IMR-90 (cell line): Measurements from ENCODE around the gene DBX1. TPM values are rescaled to one million over a fixed set of nuclear protein-coding genes. Genes with fewer than 3 reads are reported as not detected.

ENCODE experiments used
- ATAC-seq: fragments of 200-7000 bp; cut with Tn5 transposase; 2 replicates; pipeline ENCODE4 v1.9.1; 2020; ENCODE audit warnings: low read depth, mild to moderate bottlenecking, moderate library complexity
- BruUV-seq: library from RNA; stranded (reverse); fragments of 400-500 nt; replicated peaks from 2 replicates; lab custom pipeline; 2021; lab: Mats Ljungman, UMichigan
- CTCF ChIA-PET: fragments of 300-600 bp; formaldehyde crosslinking; extraction: SDS; loops from one replicate; lab custom pipeline; 2021; ENCODE audit warnings: antibody characterized with exemption; lab: Yijun Ruan, JAX
- POLR2A ChIA-PET: fragments of 300-600 bp; sonication (Branson Sonifier 250); formaldehyde crosslinking; loops from one replicate; lab custom pipeline; 2022; ENCODE audit warnings: antibody characterized with exemption; ENCODE audit not compliant: unreplicated experiment; lab: Charles Lee
- DNase-seq: peaks from one replicate; pipeline ENCODE4 v3.0.0; 2013
- H2AFZ ChIP-seq: replicated peaks from 2 replicates; pipeline ENCODE3; 2013; ENCODE audit warnings: low read length, mild to moderate bottlenecking; ENCODE audit not compliant: poor library complexity
- H2AK5ac ChIP-seq: 2 replicates; pipeline ENCODE4 v1.6.1; 2013; ENCODE audit warnings: low read depth, low read length, inconsistent platforms
- H2AK9ac ChIP-seq: replicated peaks from 2 replicates; pipeline ENCODE3; 2013; ENCODE audit warnings: mild to moderate bottlenecking, low read depth, low read length, moderate library complexity; ENCODE audit not compliant: poor library complexity
- H2BK120ac ChIP-seq: 2 replicates; pipeline ENCODE4 v1.6.1; 2013; ENCODE audit warnings: low read depth, low read length, inconsistent platforms
- H2BK15ac ChIP-seq: 3 replicates; pipeline ENCODE4 v1.6.1; 2013; ENCODE audit warnings: low read depth, low read length, inconsistent platforms
- H2BK20ac ChIP-seq: 2 replicates; pipeline ENCODE4 v1.6.1; 2013; ENCODE audit warnings: low read depth, mild to moderate bottlenecking, inconsistent platforms, low read length, moderate library complexity
- H2BK5ac ChIP-seq: 2 replicates; pipeline ENCODE4 v1.6.1; 2013; ENCODE audit warnings: mild to moderate bottlenecking, low read depth, low read length, inconsistent platforms; ENCODE audit not compliant: poor library complexity, severe bottlenecking
- H3K14ac ChIP-seq: replicated peaks from 2 replicates; pipeline ENCODE4 v1.6.1; 2013; ENCODE audit warnings: low read depth, low read length, inconsistent platforms
- H3K18ac ChIP-seq: 2 replicates; pipeline ENCODE4 v1.6.1; 2013; ENCODE audit warnings: low read depth, low read length, control low read depth
- H3K23ac ChIP-seq: 2 replicates; pipeline ENCODE4 v1.6.1; 2013; ENCODE audit warnings: low read depth, low read length, inconsistent platforms
- H3K27ac ChIP-seq: 2 replicates; pipeline ENCODE4 v1.5.1; 2013; ENCODE audit warnings: mild to moderate bottlenecking, control low read depth, low read length; ENCODE audit not compliant: insufficient read depth
- H3K27me3 ChIP-seq: 2 replicates; pipeline ENCODE4 v1.6.1; 2013; ENCODE audit warnings: low read length; ENCODE audit not compliant: control insufficient read depth, insufficient read depth
- H3K36me3 ChIP-seq: 2 replicates; pipeline ENCODE4 v1.6.1; 2013; ENCODE audit warnings: low read length, mixed read lengths; ENCODE audit not compliant: control insufficient read depth, insufficient read depth
- H3K4ac ChIP-seq: 2 replicates; pipeline ENCODE4 v1.6.1; 2013; ENCODE audit warnings: low read depth, low read length, inconsistent platforms
- H3K4me1 ChIP-seq: 2 replicates; pipeline ENCODE4 v1.6.1; 2013; ENCODE audit warnings: low read length, mixed read lengths; ENCODE audit not compliant: control insufficient read depth, insufficient read depth
- H3K4me2 ChIP-seq: 2 replicates; pipeline ENCODE4 v1.6.1; 2013; ENCODE audit warnings: low read depth, mild to moderate bottlenecking, control low read depth, low read length, moderate library complexity
- H3K4me3 ChIP-seq: 2 replicates; pipeline ENCODE4 v1.5.1; 2013; ENCODE audit warnings: low read depth, mild to moderate bottlenecking, control low read depth, low read length, moderate library complexity; ENCODE audit not compliant: insufficient read depth
- H3K56ac ChIP-seq: 2 replicates; pipeline ENCODE4 v1.6.1; 2013; ENCODE audit warnings: low read length, inconsistent platforms; ENCODE audit not compliant: insufficient read depth; ENCODE audit errors: extremely low read depth
- H3K79me1 ChIP-seq, 2 experiments: 2 replicates each; pipeline ENCODE4 v1.6.1; 2013; ENCODE audit warnings: low read length in 2 of 2, inconsistent platforms in 1 of 2, low read depth in 1 of 2
- H3K9ac ChIP-seq: 2 replicates; pipeline ENCODE4 v1.6.1; 2013; ENCODE audit warnings: low read depth, low read length, control low read depth
- H3K9me1 ChIP-seq: 2 replicates; pipeline ENCODE4 v1.6.1; 2013; ENCODE audit warnings: low read length, inconsistent platforms; ENCODE audit not compliant: insufficient read depth
- H3K9me3 ChIP-seq: 2 replicates; pipeline ENCODE4 v1.6.1; 2013; ENCODE audit warnings: low read length; ENCODE audit not compliant: control insufficient read depth, insufficient read depth
- H4K20me1 ChIP-seq: 2 replicates; pipeline ENCODE4 v1.6.1; 2013; ENCODE audit warnings: low read length, inconsistent platforms; ENCODE audit not compliant: insufficient read depth
- H4K5ac ChIP-seq: 2 replicates; pipeline ENCODE4 v1.6.1; 2013; ENCODE audit warnings: mild to moderate bottlenecking, low read depth, low read length, control low read depth
- H4K8ac ChIP-seq, 2 experiments: 2 replicates each; pipeline ENCODE4 v1.6.1; 2013; ENCODE audit warnings: low read depth in 2 of 2, low read length in 2 of 2, control low read depth in 1 of 2, inconsistent platforms in 1 of 2
- H4K91ac ChIP-seq: 2 replicates; pipeline ENCODE4 v1.6.1; 2013; ENCODE audit warnings: low read depth, low read length, inconsistent platforms; ENCODE audit not compliant: insufficient read depth
- BHLHE40 ChIP-seq: fragments of 150-350 bp; IDR thresholded peaks from 2 replicates; pipeline ENCODE4 v1.6.1; 2016; ENCODE audit warnings: mild to moderate bottlenecking, low read depth, low read length
- MXI1 ChIP-seq: IDR thresholded peaks from 2 replicates; pipeline ENCODE4 v1.6.1; 2012; ENCODE audit warnings: low read depth, mild to moderate bottlenecking, low read length, moderate library complexity, borderline replicate concordance
- POLR2A ChIP-seq: IDR thresholded peaks from 2 replicates; pipeline ENCODE4 v1.6.1; 2012; ENCODE audit warnings: mild to moderate bottlenecking, low read depth, low read length
- RCOR1 ChIP-seq: IDR thresholded peaks from 2 replicates; pipeline ENCODE4 v1.6.1; 2012; ENCODE audit warnings: mild to moderate bottlenecking, low read length, improper control_type of control experiment; ENCODE audit not compliant: insufficient replicate concordance
- RFX5 ChIP-seq: IDR thresholded peaks from 2 replicates; pipeline ENCODE4 v1.8.0; 2012; ENCODE audit warnings: low read depth, mild to moderate bottlenecking, low read length, moderate library complexity
- WGBS, 2 experiments: methylation state at CpG; one replicate each; pipeline versions ENCODE4 v1.1.5 to v1.1.7; 2013; ENCODE audit warnings: missing lambda C conversion rate in 2 of 2; ENCODE audit not compliant: insufficient read length in 1 of 2; ENCODE audit errors: extremely low coverage in 2 of 2; 5-methylcytosine and 5-hydroxymethylcytosine counted together
- dilution Hi-C: fragments of 300-500 bp; cut with HindIII; formaldehyde crosslinking; loops from one replicate; pipeline ENCODE4 v1.14.3; 2018; ENCODE audit warnings: low sequenced_read_pairs; ENCODE audit not compliant: unreplicated experiment
- in situ Hi-C: fragments of 300-500 bp; cut with MboI; formaldehyde crosslinking; loops from 3 replicates; pipeline ENCODE4 v1.14.3; 2019; ENCODE audit warnings: low sequenced_read_pairs, inconsistent platforms, mixed read lengths
- intact Hi-C: fragments of 100-400 bp; cut with micrococcal nuclease; formaldehyde crosslinking; loops from 2 replicates; pipeline ENCODE4 v1.10.0; 2022
- polyA plus RNA-seq, 3 experiments: library from polyadenylated mRNA; depleted of rRNA; stranded (reverse); fragments of >200 nt; gene quantifications; 2 replicates each; pipeline ENCODE4 v1.2.3, GENCODE V29; 2012; ENCODE audit warnings: low replicate concordance in 1 of 3
- total RNA-seq: library from RNA; depleted of rRNA; stranded (reverse); fragments of >200 nt; gene quantifications from 2 replicates; pipeline ENCODE4 v1.2.3, GENCODE V29; 2012

Gene DBX1
- total and polyA plus RNA-seq, 2 of the 4 experiments (the other 2 are of a cell fraction), result not detected

GRCh38 chr11:20117291-20117690 is 43.0 kb downstream of the DBX1 start:
- no peak overlapping the region for H2BK15ac ChIP-seq
- H3K79me1 ChIP-seq, result peaks cover 3 to 6% of the 10 kb centered on the region in 2 experiments; a peak in 3 of 4 replicates
- H2AK5ac ChIP-seq, result no peak overlapping the region
- no peak overlapping the region for H3K9ac ChIP-seq
- no peak overlapping the region for H4K8ac ChIP-seq
- intact Hi-C loops, result no loop called here
- no peak overlapping the region for H2BK20ac ChIP-seq
- H4K5ac ChIP-seq, result no peak overlapping the region
- peaks cover 5% of the 10 kb centered on the region for H3K4me1 ChIP-seq
- 100% methylated on average over 1 of the region's 5 CpGs; no CpG with 5 or more reads in 1 of the 2 experiments for WGBS, 2 experiments
- POLR2A ChIA-PET, result no interaction called here
- H2AK9ac ChIP-seq, result no peak overlapping the region
- CTCF ChIA-PET, result interaction anchor here (0.6 to 1.1 kb wide), 2 partner anchors 11 to 20 kb away, joined by 3 read pairs; no protein-coding TSS in a partner anchor
- no peak overlapping the region for H2BK5ac ChIP-seq
- H2AFZ ChIP-seq, result no peak overlapping the region
- no peak overlapping the region for H3K56ac ChIP-seq
- H3K18ac ChIP-seq, result no peak overlapping the region
- in situ Hi-C loops, result no loop called here
- no TSS peak for BruUV-seq
- no peak overlapping the region for H3K14ac ChIP-seq
- no peak overlapping the region for H3K4ac ChIP-seq
- H3K27me3 ChIP-seq, result no peaks in the 10 kb centered on the region
- no peak overlapping the region for H3K4me2 ChIP-seq
- H3K9me3 ChIP-seq, result no peaks in the 10 kb centered on the region
- dilution Hi-C loops, result no loop called here
- H4K20me1 ChIP-seq, result no peaks in the 10 kb centered on the region; the same call in 1 of the 2 replicates
- H3K9me1 ChIP-seq, result peaks cover 14% of the 10 kb centered on the region
- peaks cover 24% of the 10 kb centered on the region for H3K36me3 ChIP-seq
- H2BK120ac ChIP-seq, result no peak overlapping the region
- H3K27ac ChIP-seq, result no peak overlapping the region
- H3K23ac ChIP-seq, result no peak overlapping the region
- no peak overlapping the region for H3K4me3 ChIP-seq
- no peak overlapping the region for H4K91ac ChIP-seq
- ATAC-seq (no peak), DNase-seq (no peak)
- no peak for TF ChIP-seq RFX5
- TF ChIP-seq RCOR1, result no peak
- no peak for TF ChIP-seq MXI1
- TF ChIP-seq POLR2A, result no peak
- TF ChIP-seq BHLHE40, result no peak
